GM12878 (cell line): ENCODE results near the gene PLCG2. TPM values are rescaled to one million over a fixed set of nuclear protein-coding genes. Genes with fewer than 3 reads are reported as not detected.

Experiments
- ATAC-seq: fragments of 200-7000 bp; cut with Tn5 transposase; 3 replicates; pipeline ENCODE4 v1.9.1; 2020; ENCODE audit warnings: mild to moderate bottlenecking, moderate library complexity
- BruUV-seq: library from RNA; stranded (reverse); fragments of 400-500 nt; replicated peaks from 2 replicates; lab custom pipeline; 2021; lab: Mats Ljungman, UMichigan
- CTCF ChIA-PET: fragments of 300-600 bp; sonication (Branson Sonifier 250); formaldehyde crosslinking; extraction: SDS; loops from one replicate; lab custom pipeline; 2021; ENCODE audit warnings: inconsistent platforms; lab: Yijun Ruan, JAX
- POLR2A ChIA-PET: fragments of 350-600 bp; formaldehyde crosslinking; extraction: SDS; loops from one replicate; lab custom pipeline; 2021; ENCODE audit warnings: inconsistent platforms; lab: Charles Lee
- RAD21 ChIA-PET: fragments of 300-600 bp; sonication (Branson Sonifier 250); formaldehyde crosslinking; loops from one replicate; lab custom pipeline; 2023; ENCODE audit warnings: antibody characterized with exemption; ENCODE audit not compliant: unreplicated experiment; lab: Charles Lee
- SMC1A ChIA-PET: fragments of 300-600 bp; sonication (Branson Sonifier 250); formaldehyde crosslinking; loops from one replicate; lab custom pipeline; 2023; ENCODE audit not compliant: unreplicated experiment, uncharacterized antibody; lab: Charles Lee
- DNase-seq: peaks from one replicate; pipeline ENCODE4 v3.0.0-alpha.2; 2011; ENCODE audit warnings: low read depth, low spot score
- FAIRE-seq: peaks from 3 replicates; lab custom pipeline; 2011; peaks lifted over from hg19 to GRCh38; lab: Jason Lieb, UNC
- H2AFZ ChIP-seq: 2 replicates; pipeline ENCODE4 v1.6.0; 2011; ENCODE audit warnings: low read depth, low read length, control low read depth; ENCODE audit not compliant: control insufficient read depth
- H3K27ac ChIP-seq: 2 replicates; pipeline ENCODE4 v1.5.1; 2011; ENCODE audit warnings: control low read depth; ENCODE audit not compliant: control insufficient read depth, insufficient read depth
- H3K27me3 ChIP-seq, 2 experiments: replicated peaks in 1 of 2; 2 replicates each; pipeline versions ENCODE4 v1.6.0 to v1.6.1; 2011; ENCODE audit warnings: low read length in 1 of 2; ENCODE audit not compliant: control insufficient read depth in 2 of 2, insufficient read depth in 2 of 2
- H3K36me3 ChIP-seq, 2 experiments: 2 replicates each; pipeline ENCODE4 v1.5.1; 2011; ENCODE audit warnings: low read length in 1 of 2; ENCODE audit not compliant: control insufficient read depth in 2 of 2, insufficient read depth in 2 of 2
- H3K4me1 ChIP-seq: 2 replicates; pipeline ENCODE4 v1.6.1; 2011; ENCODE audit warnings: mild to moderate bottlenecking, low read length, moderate library complexity, mixed read lengths; ENCODE audit not compliant: control insufficient read depth, insufficient read depth
- H3K4me2 ChIP-seq: 2 replicates; pipeline ENCODE4 v1.6.0; 2011; ENCODE audit warnings: control low read depth; ENCODE audit not compliant: control insufficient read depth, insufficient read depth
- H3K4me3 ChIP-seq: fragments of 200-600 bp; sonication (generic); 2 replicates; pipeline ENCODE4 v1.5.1; 2016
- H3K79me2 ChIP-seq: 2 replicates; pipeline ENCODE4 v1.6.0; 2011; ENCODE audit warnings: low read length; ENCODE audit not compliant: control insufficient read depth, insufficient read depth
- H3K9ac ChIP-seq: 2 replicates; pipeline ENCODE4 v1.8.0; 2011; ENCODE audit warnings: low read length, control low read depth, mixed read lengths; ENCODE audit not compliant: control insufficient read depth, insufficient read depth
- H3K9me3 ChIP-seq: replicated peaks from 3 replicates; pipeline ENCODE4 v1.5.1; 2011; ENCODE audit warnings: mild to moderate bottlenecking, low read length; ENCODE audit not compliant: control insufficient read depth, insufficient read depth
- H4K20me1 ChIP-seq: 2 replicates; pipeline ENCODE4 v1.6.0; 2011; ENCODE audit not compliant: control insufficient read depth, insufficient read depth
- BCLAF1 ChIP-seq: fragments of 450-650 bp; IDR thresholded peaks from 2 replicates; pipeline ENCODE4 v1.6.1; 2017; ENCODE audit warnings: antibody characterized with exemption, mild to moderate bottlenecking, moderate library complexity
- BHLHE40 ChIP-seq, 2 experiments: fragments of 450-650 bp in 1 of 2; IDR thresholded peaks; 2 replicates each; pipeline ENCODE4 v1.6.1; 2011 to 2017; ENCODE audit warnings: low read depth in 2 of 2, borderline replicate concordance in 1 of 2, improper control_type of control experiment in 1 of 2, low read length in 1 of 2, mild to moderate bottlenecking in 1 of 2
- CREM ChIP-seq: IDR thresholded peaks from 2 replicates; pipeline ENCODE4 v1.6.1; 2014; ENCODE audit warnings: antibody characterized with exemption, low read depth
- EGR1 ChIP-seq, 2 experiments: IDR thresholded peaks; 1 replicate in 1 of 2; 2 replicates in 1 of 2; pipeline ENCODE4 v1.6.1; 2011 to 2012; ENCODE audit warnings: low read depth in 2 of 2, low read length in 2 of 2, borderline replicate concordance in 1 of 2, mild to moderate bottlenecking in 1 of 2, moderate library complexity in 1 of 2
- ELK1 ChIP-seq: IDR thresholded peaks from 2 replicates; pipeline ENCODE4 v1.6.1; 2012; ENCODE audit warnings: low read depth, low read length, improper control_type of control experiment
- HCFC1 ChIP-seq: fragments of 150-350 bp; IDR thresholded peaks from 2 replicates; pipeline ENCODE4 v1.6.1; 2014; ENCODE audit warnings: low read length
- IKZF1 ChIP-seq: fragments of 450-650 bp; conservative IDR thresholded peaks from 2 replicates; pipeline ENCODE4 v1.6.1; 2017; ENCODE audit warnings: antibody characterized with exemption, mild to moderate bottlenecking
- MXI1 ChIP-seq: fragments of 150-350 bp; IDR thresholded peaks from 2 replicates; pipeline ENCODE4 v1.6.1; 2011; ENCODE audit warnings: low read depth, mild to moderate bottlenecking, inconsistent platforms, low read length, improper control_type of control experiment
- MYB ChIP-seq: fragments of 150-350 bp; IDR thresholded peaks from 2 replicates; pipeline ENCODE4 v1.6.1; 2014; ENCODE audit warnings: mild to moderate bottlenecking, low read depth, low read length, borderline replicate concordance
- NR2C1 ChIP-seq: fragments of 450-650 bp; IDR thresholded peaks from 2 replicates; pipeline ENCODE4 v1.6.1; 2017; ENCODE audit warnings: antibody characterized with exemption, mild to moderate bottlenecking, moderate library complexity
- POLR2A ChIP-seq: IDR thresholded peaks from 2 replicates; pipeline ENCODE4 v1.6.1; 2011; ENCODE audit warnings: low read depth, mild to moderate bottlenecking, low read length
- POLR2AphosphoS5 ChIP-seq: IDR thresholded peaks from 2 replicates; pipeline ENCODE4 v1.6.1; 2011; ENCODE audit warnings: mild to moderate bottlenecking, low read length, inconsistent platforms
- RUNX3 ChIP-seq: IDR thresholded peaks from 2 replicates; pipeline ENCODE4 v1.6.1; 2012; ENCODE audit warnings: low read length, inconsistent platforms
- TARDBP ChIP-seq: IDR thresholded peaks from 2 replicates; pipeline ENCODE4 v1.6.1; 2016; ENCODE audit warnings: borderline replicate concordance
- TCF3 ChIP-seq: IDR thresholded peaks from 2 replicates; pipeline ENCODE4 v1.6.1; 2012; ENCODE audit warnings: low read depth, mild to moderate bottlenecking, low read length, borderline replicate concordance; ENCODE audit not compliant: insufficient read depth
- YY1 ChIP-seq: IDR thresholded peaks from 2 replicates; pipeline ENCODE4 v1.6.1; 2011; ENCODE audit warnings: low read depth, mild to moderate bottlenecking, low read length
- ZBED1 ChIP-seq: IDR thresholded peaks from 2 replicates; pipeline ENCODE4 v1.6.1; 2016; ENCODE audit warnings: borderline replicate concordance
- ZSCAN29 ChIP-seq: fragments of 450-650 bp; IDR thresholded peaks from 2 replicates; pipeline ENCODE4 v1.6.1; 2017; ENCODE audit warnings: mild to moderate bottlenecking, moderate library complexity
- WGBS: methylation state at CpG from one replicate; pipeline ENCODE4 v1.1.6; 2016; ENCODE audit warnings: low lambda C conversion rate; ENCODE audit not compliant: insufficient replicate concordance, insufficient coverage; ENCODE audit errors: missing lambda C conversion rate; 5-methylcytosine and 5-hydroxymethylcytosine counted together
- in situ Hi-C: fragments of 300-500 bp; cut with MboI; formaldehyde crosslinking; loops from 9 replicates; pipeline ENCODE4 v1.14.3; 2018; ENCODE audit warnings: mixed read lengths
- intact Hi-C: fragments of 100-400 bp; cut with micrococcal nuclease; formaldehyde crosslinking; loops from one replicate; pipeline ENCODE4 v1.14.2; 2022; ENCODE audit not compliant: unreplicated experiment
- polyA plus RNA-seq, 11 experiments: library from polyadenylated mRNA; depleted of rRNA in 4 of 11; unstranded in 6 of 11; stranded (reverse) in 5 of 11; fragments of >200 nt; fragmentation: Nextera tagmentation in 4 of 11; fragmentation: Illumina TruSeq in 1 of 11; extraction: Ambion mirVana in 4 of 11; extraction: Trizol in 1 of 11; gene quantifications; 1 replicate in 1 of 11; 2 replicates in 10 of 11; pipeline versions ENCODE4 v1.2.1 to v1.2.3, GENCODE V29; 2011 to 2016; ENCODE audit warnings: inconsistent platforms in 2 of 11, missing spikeins in 2 of 11, low read depth in 1 of 11
- total RNA-seq, 4 experiments: library from RNA; depleted of rRNA in 3 of 4; stranded (reverse); fragments of >200 nt in 3 of 4; fragmentation: Illumina TruSeq in 1 of 4; extraction: Trizol in 1 of 4; gene quantifications; 2 replicates each; pipeline versions ENCODE4 v1.2.1 to v1.2.3, GENCODE V29; 2013 to 2021

PLCG2 gene
- total and polyA plus RNA-seq, 10 of the 15 experiments (the other 5 are each of a cell fraction or from before 2014, with no cell fraction given) = 47.6 to 256 (median 149) TPM

- peaks cover 30% of the 10 kb centered on the region for H3K4me1 ChIP-seq
- intact Hi-C loops (loop anchor here (5.0 kb wide), 1 partner anchor 36 kb away; no protein-coding TSS in a partner anchor), in situ Hi-C loops (no loop called here)
- ChIA-PET SMC1A (interaction anchor here (1.0 to 1.6 kb wide), 3 partner anchors 35 to 127 kb away, joined by 3 to 6 read pairs (median 4); no protein-coding TSS in a partner anchor), RAD21 (interaction anchor here (0.6 kb wide), 2 partner anchors 9 to 128 kb away, joined by 3 read pairs; no protein-coding TSS in a partner anchor), POLR2A (interaction anchor here (0.6 to 1.7 kb wide), 2 partner anchors 88 to 125 kb away, joined by 3 to 5 read pairs; no protein-coding TSS in a partner anchor), CTCF (interaction anchor here (0.6 to 1.6 kb wide), 4 partner anchors 11 to 144 kb away, joined by 3 to 5 read pairs (median 5); no protein-coding TSS in a partner anchor)
- H3K4me3 ChIP-seq = peak overlapping the region; percentile 59
- BruUV-seq = TSS peak; percentile 89
- 0 out of 4 replicates have a peak, but pooled peaks cover 0 to 2% of the 10 kb centered on the region in 2 experiments for H3K36me3 ChIP-seq
- H3K27ac ChIP-seq = peak overlapping the region; percentile 47
- H3K27me3 ChIP-seq = no peaks in the 10 kb centered on the region
- no peak for DNase-seq
- peak overlapping the region; percentile 97 for H3K4me2 ChIP-seq
- 9% methylated on average over 33 of the region's 33 CpGs for whole genome bisulfite sequencing
- FAIRE-seq = peak; percentile 97
- H3K79me2 ChIP-seq = no peaks in the 10 kb centered on the region
- H3K9me3 ChIP-seq = no peaks in the 10 kb centered on the region; the same call in 2 of the 3 replicates
- no peaks in the 10 kb centered on the region for H4K20me1 ChIP-seq
- peak; percentile 91 for ATAC-seq
- H3K9ac ChIP-seq = peak overlapping the region; percentile 66; the same call in 1 of the 2 replicates
- H2AFZ ChIP-seq = peak overlapping the region; percentile 71
- TF ChIP-seq POLR2AphosphoS5 (peak; percentile 50; the same call in 1 of the 2 replicates), MXI1 (no peak), BHLHE40 (IDR thresholded peaks at IDR 0.05; ENCODE audit: borderline replicate concordance in 1 of 2, low read depth in 2 of 2, low read length in 1 of 2) (peak in 1 of 2 experiments; percentile 32; a peak in 1 of 4 replicates), NR2C1 (peak; percentile 22; the same call in 1 of the 2 replicates), EGR1 (IDR thresholded peaks at IDR 0.05; ENCODE audit: borderline replicate concordance in 1 of 2, low read depth in 2 of 2, low read length in 2 of 2) (peak in 1 of 2 experiments; percentile 25; a peak in 1 of 3 replicates), TARDBP (peak; percentile 62; the same call in 1 of the 2 replicates), RUNX3 (peak; percentile 52), ZSCAN29 (no peak), ELK1 (peak; percentile 82), POLR2A (peak; percentile 70), HCFC1 (peak; percentile 86), YY1 (peak; percentile 95), ZBED1 (no peak), MYB (0 out of 2 replicates have a peak, but pooled peaks have one; percentile 25), IKZF1 (peak; percentile 64), TCF3 (peak; percentile 48; the same call in 1 of the 2 replicates), BCLAF1 (no peak), CREM (peak; percentile 69)
Observed at GRCh38 chr16:81745704-81746558, 33.2 kb upstream of the PLCG2 start.
